HG02870 (cell line): Measurements from ENCODE around the gene SOAT2.
"Not testable (repeated sequence)": the region's sequence is repeated elsewhere in the genome, so short reads cannot be mapped to it uniquely, and the experiment has no call there.

Experiments
- ATAC-seq: cut with Tn5 transposase; IDR thresholded peaks from one replicate; pipeline ENCODE4 v1.9.1; 2021; ENCODE audit warnings: mild to moderate bottlenecking, moderate library complexity; ENCODE audit not compliant: unreplicated experiment

The SOAT2 gene

GRCh38 chr12:53101931-53102781, 1.1 kb upstream of the SOAT2 start:
- no peak for ATAC-seq

GRCh38 chr12:53103860-53104305, 597 bp downstream of the SOAT2 start:
- ATAC-seq = no peak

- ATAC-seq = no peak
These were observed 2.0 kb downstream of the SOAT2 start for GRCh38 chr12:53105256-53105655.

- no peak for ATAC-seq
These were observed 2.6 kb downstream of the SOAT2 start for GRCh38 chr12:53105712-53106439.

- no peak for ATAC-seq
These were observed 3.8 kb downstream of the SOAT2 start for GRCh38 chr12:53107122-53107521.

- ATAC-seq = not testable (repeated sequence)
These were observed 9.1 kb downstream of the SOAT2 start for GRCh38 chr12:53112431-53112830.

GRCh38 chr12:53113136-53113705, 9.9 kb downstream of the SOAT2 start:
- no peak for ATAC-seq

GRCh38 chr12:53113951-53114350, 10.7 kb downstream of the SOAT2 start:
- no peak for ATAC-seq

- no peak for ATAC-seq
These were observed 12.0 kb downstream of the SOAT2 start for GRCh38 chr12:53115112-53115890.

- no peak for ATAC-seq
These were observed 12.8 kb downstream of the SOAT2 start for GRCh38 chr12:53115891-53116648.

- ATAC-seq = no peak
These were observed 15.5 kb downstream of the SOAT2 start for GRCh38 chr12:53118751-53119300.

GRCh38 chr12:53120685-53121525, 17.6 kb downstream of the SOAT2 start:
- ATAC-seq = no peak

GRCh38 chr12:53122961-53123468, 19.7 kb downstream of the SOAT2 start:
- ATAC-seq = no peak

GRCh38 chr12:53123578-53124351, 20.5 kb downstream of the SOAT2 start:
- no peak for ATAC-seq

GRCh38 chr12:53124352-53124723, 21.1 kb downstream of the SOAT2 start:
- ATAC-seq = no peak

GRCh38 chr12:53127169-53127568, 23.9 kb downstream of the SOAT2 start:
- no peak for ATAC-seq

GRCh38 chr12:53128780-53129569, 25.7 kb downstream of the SOAT2 start:
- ATAC-seq = no peak
